ENCODE data around the gene LCOR. TPM values are rescaled to one million over a fixed set of nuclear protein-coding genes. Genes with fewer than 3 reads are reported as not detected.

The LCOR gene
- total RNA-seq, 2 experiments from 2014 or later: 27.8 to 34.0 TPM

DNA sequence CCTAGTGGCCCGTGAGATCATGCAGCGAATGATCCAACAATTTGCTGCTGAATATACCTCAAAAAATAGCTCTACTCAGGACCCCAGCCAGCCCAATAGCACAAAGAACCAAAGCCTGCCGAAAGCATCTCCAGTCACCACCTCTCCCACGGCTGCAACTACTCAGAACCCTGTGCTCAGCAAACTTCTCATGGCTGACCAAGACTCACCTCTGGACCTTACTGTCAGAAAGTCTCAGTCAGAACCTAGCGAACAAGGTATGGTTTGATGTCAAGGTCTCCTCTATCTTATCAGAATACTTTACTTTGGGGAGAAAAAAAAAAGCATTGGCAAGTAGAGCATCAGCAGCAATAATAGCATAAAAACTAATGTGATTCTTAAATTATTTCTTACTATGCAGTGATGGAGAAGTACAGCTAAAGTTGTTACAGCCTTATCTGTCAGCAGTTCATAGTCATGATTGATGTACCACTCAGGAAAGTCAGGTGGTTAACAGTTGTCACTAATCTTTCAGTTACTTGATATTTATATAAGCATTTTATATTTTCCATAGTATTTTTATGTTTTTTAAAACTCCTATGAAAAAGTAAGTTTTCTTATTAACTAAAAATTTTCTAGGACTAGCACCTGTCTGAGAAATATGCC, 117.1 kb downstream of the LCOR start:
- DNase-seq (no peak), ATAC-seq (no peak)
- peaks cover 26% of the 10 kb centered on the region for H3K36me3 Mint-ChIP-seq
- no peak overlapping the region for H3K27ac Mint-ChIP-seq
- H3K4me3 Mint-ChIP-seq: no peak overlapping the region
- CTCF ChIA-PET: no interaction called here
- H3K4me1 Mint-ChIP-seq: peaks cover 13% of the 10 kb centered on the region
- H3K9me3 Mint-ChIP-seq (ENCODE audit: low read depth): no peaks in the 10 kb centered on the region
- no peaks in the 10 kb centered on the region for H3K27me3 Mint-ChIP-seq

DNA sequence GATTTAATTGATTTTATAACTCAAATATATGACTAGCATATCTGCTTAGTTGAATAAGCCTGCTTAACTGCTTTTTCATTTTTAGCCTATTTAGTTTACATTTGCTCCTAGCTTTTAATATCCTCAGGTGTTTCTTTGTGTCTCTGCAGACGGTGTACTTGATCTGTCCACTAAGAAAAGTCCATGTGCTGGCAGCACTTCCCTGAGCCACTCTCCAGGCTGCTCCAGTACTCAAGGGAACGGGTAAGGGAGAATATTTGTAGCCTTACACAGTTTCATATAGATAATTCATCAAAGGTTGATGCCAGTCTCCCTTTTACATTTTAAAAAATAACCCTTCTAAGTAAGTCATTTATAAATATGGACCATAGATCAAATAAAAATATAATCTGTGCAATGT, 119.9 kb downstream of the LCOR start:
- H3K4me3 Mint-ChIP-seq: no peak overlapping the region
- H3K4me1 Mint-ChIP-seq: peaks cover 8% of the 10 kb centered on the region
- H3K27ac Mint-ChIP-seq: no peak overlapping the region
- CTCF ChIA-PET: interaction anchor here (1.0 kb wide), 1 partner anchor 73 kb away, joined by 3 read pairs; no protein-coding TSS in a partner anchor
- no peaks in the 10 kb centered on the region for H3K9me3 Mint-ChIP-seq (ENCODE audit: low read depth)
- peaks cover 39% of the 10 kb centered on the region for H3K36me3 Mint-ChIP-seq
- H3K27me3 Mint-ChIP-seq: no peaks in the 10 kb centered on the region
- no peak for ATAC-seq
- DNase-seq: no peak

DNA sequence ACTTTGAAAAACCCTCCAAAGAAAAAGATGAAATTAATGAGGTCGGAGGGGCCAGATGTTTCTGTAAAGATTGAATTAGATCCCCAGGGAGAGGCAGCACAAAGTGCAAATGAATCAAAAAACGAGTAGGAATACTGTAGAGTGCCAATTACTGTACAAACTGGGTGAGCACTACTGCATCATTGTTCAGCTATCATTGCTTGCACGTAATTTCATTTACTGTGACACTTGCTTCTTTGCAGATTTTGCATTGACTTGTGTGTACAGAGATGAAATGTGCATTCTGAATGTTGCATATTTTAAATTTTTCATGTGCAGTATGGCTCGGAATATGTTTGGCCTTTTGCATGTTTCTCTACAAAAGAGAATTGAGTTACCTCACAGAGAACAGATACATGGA, 123.7 kb downstream of the LCOR start:
- CTCF ChIA-PET: no interaction called here
- ATAC-seq: no peak
- Mint-ChIP-seq H3K27me3 (no peaks in the 10 kb centered on the region), H3K36me3 (peaks cover 39% of the 10 kb centered on the region), H3K4me3 (no peak overlapping the region), H3K27ac (no peak overlapping the region), H3K9me3 (ENCODE audit: low read depth) (no peaks in the 10 kb centered on the region), H3K4me1 (peaks cover 4% of the 10 kb centered on the region)
- no peak for DNase-seq

DNA sequence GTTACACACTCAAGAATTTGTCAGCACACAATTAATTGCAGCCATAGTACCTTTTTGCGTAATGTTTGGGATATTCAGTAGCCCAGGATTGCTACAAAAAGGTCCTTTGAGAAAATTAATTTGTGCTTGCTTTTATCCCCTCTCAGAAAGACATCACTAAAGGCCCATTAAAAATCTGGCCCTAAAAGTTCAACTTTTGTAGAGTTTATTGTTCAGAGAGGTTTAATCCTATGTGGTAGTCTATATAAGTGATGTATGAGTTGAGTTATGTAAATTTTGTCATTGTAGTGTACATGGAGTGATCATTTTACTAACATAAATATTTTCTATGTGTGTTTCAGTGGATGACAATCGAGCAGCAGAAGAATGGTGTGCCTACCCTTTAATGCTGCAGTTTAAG, 126.0 kb downstream of the LCOR start:
- Mint-ChIP-seq H3K27me3 (no peaks in the 10 kb centered on the region), H3K36me3 (peaks cover 32% of the 10 kb centered on the region), H3K4me1 (peaks cover 6% of the 10 kb centered on the region), H3K4me3 (no peak overlapping the region), H3K9me3 (ENCODE audit: low read depth) (no peaks in the 10 kb centered on the region), H3K27ac (no peak overlapping the region)
- CTCF ChIA-PET: interaction anchor here (0.6 to 1.0 kb wide), 2 partner anchors 195 to 252 kb away, joined by 3 read pairs; no protein-coding TSS in a partner anchor
- DNase-seq (no peak), ATAC-seq (no peak)

DNA sequence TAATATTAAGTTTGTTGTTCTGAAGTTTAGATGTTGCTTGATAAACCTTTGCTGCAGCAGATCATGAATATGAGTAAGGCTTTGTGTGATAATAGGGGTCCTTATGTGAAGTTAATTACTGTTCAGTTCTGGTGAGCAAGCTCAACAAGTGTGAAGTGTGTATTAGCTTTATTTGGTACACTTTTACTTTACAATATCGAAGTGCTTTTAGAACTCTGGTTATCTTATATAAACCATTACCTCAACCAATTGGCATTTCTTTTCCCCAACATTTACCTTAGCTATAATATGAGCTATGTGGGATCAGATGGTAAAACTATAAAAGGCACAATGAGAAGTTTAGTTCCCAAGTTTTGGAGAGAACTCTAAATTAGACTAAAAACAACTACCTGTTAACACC, 127.6 kb downstream of the LCOR start:
- Mint-ChIP-seq H3K4me1 (peaks cover 6% of the 10 kb centered on the region), H3K27ac (no peak overlapping the region), H3K9me3 (ENCODE audit: low read depth) (no peaks in the 10 kb centered on the region), H3K27me3 (no peaks in the 10 kb centered on the region), H3K36me3 (peaks cover 22% of the 10 kb centered on the region), H3K4me3 (no peak overlapping the region)
- CTCF ChIA-PET: interaction anchor here (0.5 to 2.0 kb wide), 5 partner anchors 22 to 396 kb away, joined by 3 to 8 read pairs (median 4); no protein-coding TSS in a partner anchor
- ATAC-seq (no peak), DNase-seq (no peak)

DNA sequence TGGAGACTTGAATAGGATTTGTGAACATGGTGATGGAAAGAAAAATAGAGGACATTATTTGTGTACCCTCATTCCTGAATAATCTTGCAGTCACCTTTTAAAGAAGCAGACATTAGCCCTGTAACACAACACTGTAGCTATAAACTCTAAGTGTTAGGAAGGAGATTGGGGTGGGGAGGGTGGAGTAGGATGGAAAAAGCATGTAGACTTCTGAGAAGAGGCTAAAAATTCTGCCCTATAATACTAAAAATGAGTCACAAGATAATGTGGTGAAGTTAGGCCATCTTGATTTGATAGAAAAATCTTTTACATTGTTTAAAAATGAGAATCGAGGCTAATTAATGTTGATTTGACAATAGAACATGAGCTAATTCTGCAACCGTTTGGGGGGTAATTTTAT, 128.8 kb downstream of the LCOR start:
- ATAC-seq: no peak
- CTCF ChIA-PET: interaction anchor here (0.9 to 2.0 kb wide), 3 partner anchors 77 to 121 kb away, joined by 3 to 8 read pairs (median 3); no protein-coding TSS in a partner anchor
- Mint-ChIP-seq H3K4me3 (no peak overlapping the region), H3K4me1 (peaks cover 6% of the 10 kb centered on the region), H3K27ac (no peak overlapping the region), H3K9me3 (ENCODE audit: low read depth) (no peaks in the 10 kb centered on the region), H3K27me3 (no peaks in the 10 kb centered on the region), H3K36me3 (peaks cover 11% of the 10 kb centered on the region)
- DNase-seq: no peak

DNA sequence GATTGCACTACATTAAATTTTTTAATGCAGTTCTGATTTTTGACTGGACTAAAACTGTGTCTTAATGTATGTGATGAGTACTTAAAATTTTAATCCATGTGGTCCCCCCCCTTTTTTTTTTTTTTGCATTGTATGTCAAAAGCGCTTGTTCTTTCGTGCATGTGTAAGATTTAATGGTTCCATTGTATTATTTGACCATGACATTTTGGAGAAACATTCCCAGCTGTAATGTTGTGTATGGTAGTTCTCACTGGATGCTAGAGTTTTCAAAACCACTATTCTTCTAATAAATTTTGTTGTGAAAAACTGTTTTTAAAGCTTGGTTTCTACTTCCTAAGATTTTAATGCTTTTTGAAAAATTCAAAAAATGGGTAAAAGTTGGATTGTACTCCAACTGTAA, 132.0 kb downstream of the LCOR start:
- H3K27ac Mint-ChIP-seq: no peak overlapping the region
- ATAC-seq: no peak
- CTCF ChIA-PET: no interaction called here
- no peak overlapping the region for H3K4me3 Mint-ChIP-seq
- H3K4me1 Mint-ChIP-seq: peaks cover 6% of the 10 kb centered on the region
- H3K9me3 Mint-ChIP-seq (ENCODE audit: low read depth): no peaks in the 10 kb centered on the region
- H3K27me3 Mint-ChIP-seq: no peaks in the 10 kb centered on the region
- peaks cover 1% of the 10 kb centered on the region for H3K36me3 Mint-ChIP-seq
- DNase-seq: no peak

DNA sequence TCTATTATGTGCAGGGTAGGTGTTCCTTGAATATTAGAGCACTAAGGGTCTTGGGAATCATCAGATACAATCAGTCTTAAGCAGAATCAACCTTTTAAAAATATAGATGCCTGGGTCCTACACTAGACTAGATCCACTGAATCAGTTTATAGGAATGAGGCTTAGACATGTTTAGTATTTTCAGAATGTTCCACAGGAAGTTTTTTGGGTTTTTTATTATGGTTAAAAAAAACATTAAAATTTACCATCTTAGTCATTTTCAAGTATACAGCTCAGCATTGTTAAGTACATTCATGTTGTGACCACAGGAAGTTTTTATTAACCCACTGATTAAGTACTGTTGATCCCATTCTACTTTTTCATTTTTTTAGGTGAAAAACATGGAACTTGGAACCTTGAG, 135.7 kb downstream of the LCOR start:
- Mint-ChIP-seq H3K27ac (no peak overlapping the region), H3K4me3 (no peak overlapping the region), H3K36me3 (peaks cover 3% of the 10 kb centered on the region), H3K9me3 (ENCODE audit: low read depth) (no peaks in the 10 kb centered on the region), H3K4me1 (no peaks in the 10 kb centered on the region), H3K27me3 (no peaks in the 10 kb centered on the region)
- no peak for ATAC-seq
- CTCF ChIA-PET: no interaction called here
- DNase-seq: no peak

DNA sequence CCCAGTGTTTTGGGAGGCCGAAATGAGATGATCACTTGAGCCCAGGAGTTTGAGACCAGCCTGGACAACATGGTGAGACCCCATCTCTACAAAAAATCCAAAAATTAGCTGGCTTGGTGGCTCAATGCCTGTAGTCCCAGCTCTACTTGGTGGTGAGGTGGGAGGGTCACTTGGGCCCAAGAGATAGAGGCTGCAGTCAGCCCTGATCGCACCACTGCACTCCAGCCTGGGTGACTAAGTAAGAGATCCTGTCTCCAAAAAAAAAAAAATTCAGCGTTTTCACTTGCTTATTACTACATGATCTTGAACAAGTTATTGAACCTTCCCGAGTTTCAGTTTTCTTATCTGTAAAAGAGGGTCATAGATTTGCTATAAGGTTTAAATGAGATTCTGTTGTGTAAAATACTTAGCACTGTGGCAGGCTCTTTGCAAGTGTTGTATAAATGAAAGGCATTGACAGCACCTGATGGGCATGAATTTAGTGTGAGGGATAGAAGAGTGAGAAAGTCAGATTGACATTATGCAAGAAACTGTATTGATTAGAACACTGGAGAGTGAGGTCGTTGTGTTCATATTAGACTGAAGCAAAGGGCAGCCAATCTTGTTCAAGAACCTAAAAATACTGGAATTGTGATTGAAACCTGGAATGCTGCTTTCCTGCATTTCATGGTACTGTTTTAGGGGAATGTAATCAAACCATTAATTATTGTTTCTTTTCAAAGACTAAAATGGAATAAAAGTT, 136.8 kb downstream of the LCOR start:
- DNase-seq (no peak), ATAC-seq (no peak)
- H3K27ac Mint-ChIP-seq: no peak overlapping the region
- no peaks in the 10 kb centered on the region for H3K4me1 Mint-ChIP-seq
- H3K4me3 Mint-ChIP-seq: no peak overlapping the region
- CTCF ChIA-PET: interaction anchor here (0.5 kb wide), 1 partner anchor 58 kb away, joined by 3 read pairs; no protein-coding TSS in a partner anchor
- peaks cover 3% of the 10 kb centered on the region for H3K36me3 Mint-ChIP-seq
- no peaks in the 10 kb centered on the region for H3K9me3 Mint-ChIP-seq (ENCODE audit: low read depth)
- H3K27me3 Mint-ChIP-seq: no peaks in the 10 kb centered on the region

DNA sequence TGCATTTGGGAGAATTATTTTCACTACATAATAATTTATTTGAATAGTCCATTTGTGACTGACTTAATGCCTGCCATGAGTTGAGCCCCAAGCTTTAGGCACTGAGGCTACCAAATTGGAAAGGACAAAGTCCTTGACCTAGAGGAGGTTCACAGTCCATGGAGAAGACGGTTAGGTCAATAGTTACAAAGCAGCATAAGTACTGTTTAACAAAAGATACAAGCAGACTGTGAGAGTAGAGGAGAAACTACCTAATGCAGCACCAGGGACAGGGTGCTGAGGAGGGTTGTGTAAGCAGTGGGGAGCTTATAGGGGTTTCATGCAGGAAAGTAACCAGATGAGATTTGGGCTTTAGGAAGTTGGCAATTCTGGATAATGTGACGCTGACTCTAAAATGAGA, 139.2 kb downstream of the LCOR start:
- CTCF ChIA-PET: no interaction called here
- Mint-ChIP-seq H3K4me3 (no peak overlapping the region), H3K27me3 (no peaks in the 10 kb centered on the region), H3K9me3 (ENCODE audit: low read depth) (no peaks in the 10 kb centered on the region), H3K36me3 (peaks cover 3% of the 10 kb centered on the region), H3K27ac (no peak overlapping the region), H3K4me1 (no peaks in the 10 kb centered on the region)
- DNase-seq (no peak), ATAC-seq (no peak)

DNA sequence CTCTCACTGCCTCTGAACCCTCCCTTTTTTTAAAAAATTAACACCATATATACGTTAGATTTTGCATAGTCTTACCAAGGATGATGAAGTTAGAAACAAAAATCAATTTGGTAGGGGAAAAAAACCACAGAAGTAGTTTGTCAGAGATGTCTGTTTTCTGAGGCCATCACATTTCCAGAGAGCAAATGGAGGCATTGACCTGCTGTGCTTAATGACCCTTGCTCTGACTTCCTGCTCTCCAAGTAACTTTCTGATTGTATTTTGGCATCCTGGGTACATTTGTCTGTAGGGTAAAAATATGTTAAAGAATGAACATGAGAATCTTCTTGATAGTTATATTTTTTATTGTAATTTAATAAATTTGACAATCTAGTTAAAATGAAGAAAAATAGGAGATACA, 140.2 kb downstream of the LCOR start:
- ATAC-seq (no peak), DNase-seq (no peak)
- CTCF ChIA-PET: no interaction called here
- Mint-ChIP-seq H3K9me3 (ENCODE audit: low read depth) (no peaks in the 10 kb centered on the region), H3K27ac (no peak overlapping the region), H3K36me3 (peaks cover 3% of the 10 kb centered on the region), H3K27me3 (no peaks in the 10 kb centered on the region), H3K4me3 (no peak overlapping the region), H3K4me1 (no peaks in the 10 kb centered on the region)

DNA sequence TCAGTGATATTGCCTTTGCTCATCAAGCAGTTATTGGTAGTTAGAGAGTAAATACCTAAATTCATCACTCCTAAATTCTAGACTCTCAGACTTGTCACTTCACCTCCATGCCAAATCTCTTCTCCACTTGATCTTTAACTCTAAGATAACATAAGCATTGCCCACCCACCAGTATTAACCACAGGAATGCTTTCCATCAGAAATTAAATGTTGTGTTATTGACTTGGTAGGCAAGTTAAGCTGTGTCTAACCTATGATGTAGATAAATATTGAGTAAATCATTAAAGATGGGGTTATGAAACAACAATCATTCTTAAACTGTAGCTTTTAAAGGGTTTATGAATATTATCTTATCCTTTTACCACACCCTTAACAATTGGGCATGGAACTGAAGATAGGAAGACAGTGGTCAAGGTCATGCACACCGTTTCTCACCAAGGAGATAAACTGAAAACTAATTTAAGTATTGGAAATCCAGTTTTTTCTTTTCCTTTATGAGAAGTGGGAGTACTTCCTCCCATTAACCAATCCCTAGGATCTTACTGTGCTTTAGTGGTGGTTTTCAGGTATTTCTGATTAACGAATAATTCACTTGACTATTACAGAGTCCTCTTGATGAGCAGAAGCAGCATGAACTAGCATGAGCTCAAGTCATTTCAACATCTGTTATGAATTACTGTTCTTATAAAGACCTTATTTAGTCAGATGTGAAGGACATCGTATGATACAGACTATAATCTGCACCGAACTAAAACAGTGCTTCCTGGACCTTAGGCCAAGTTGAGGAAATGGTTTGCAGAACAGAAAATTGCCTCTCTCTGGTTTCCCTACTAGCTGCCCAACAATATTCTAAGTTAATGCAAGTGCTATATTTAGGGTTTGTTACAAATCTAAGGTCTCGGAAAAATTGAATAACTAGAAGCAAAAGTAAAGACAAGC, 142.0 kb downstream of the LCOR start:
- CTCF ChIA-PET: interaction anchor here (1.0 to 2.5 kb wide), 4 partner anchors 51 to 99 kb away, joined by 3 to 10 read pairs (median 6); no protein-coding TSS in a partner anchor
- Mint-ChIP-seq H3K4me1 (peaks cover 16% of the 10 kb centered on the region), H3K27ac (no peak overlapping the region), H3K9me3 (ENCODE audit: low read depth) (no peaks in the 10 kb centered on the region), H3K4me3 (no peak overlapping the region), H3K27me3 (no peaks in the 10 kb centered on the region), H3K36me3 (peaks cover 3% of the 10 kb centered on the region)
- ATAC-seq (no peak), DNase-seq (no peak)

DNA sequence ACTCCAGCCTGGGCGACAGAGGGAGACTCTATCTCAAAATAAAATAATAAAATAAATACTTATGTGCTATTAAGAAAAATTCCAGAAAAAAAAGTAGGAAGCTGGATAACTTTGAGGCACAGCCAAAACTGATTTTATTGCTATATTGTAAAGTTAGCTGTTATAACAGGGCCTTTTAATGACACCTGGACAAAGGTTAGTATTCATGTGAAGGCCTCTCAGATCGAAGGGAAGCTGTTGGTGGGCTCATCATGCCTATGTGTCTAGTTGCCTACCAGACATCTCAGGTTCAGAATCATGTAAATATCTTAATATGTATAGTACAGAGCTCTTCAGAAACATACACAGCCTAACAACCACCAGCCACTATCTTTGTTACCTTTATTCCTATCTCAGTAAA, 143.0 kb downstream of the LCOR start:
- CTCF ChIA-PET: interaction anchor here (2.3 to 2.5 kb wide), 3 partner anchors 50 to 98 kb away, joined by 6 to 10 read pairs (median 7); no protein-coding TSS in a partner anchor
- Mint-ChIP-seq H3K27ac (no peak overlapping the region), H3K9me3 (ENCODE audit: low read depth) (no peaks in the 10 kb centered on the region), H3K4me3 (no peak overlapping the region), H3K4me1 (peaks cover 20% of the 10 kb centered on the region), H3K36me3 (peaks cover 1% of the 10 kb centered on the region), H3K27me3 (no peaks in the 10 kb centered on the region)
- DNase-seq (no peak), ATAC-seq (no peak)

All from activated CD8-positive, alpha-beta memory T cell treated with anti-CD3 and anti-CD28 coated beads, Interleukin-2, amount 10 ng/mL, durations not matched to agents 7 days and 5 days (primary cell).